GM10248 (cell line): ENCODE data around the gene ARL15.

Experiments
- CTCF ChIA-PET: fragments of 300-600 bp; sonication (Branson Sonifier 250); formaldehyde crosslinking; extraction: SDS; loops from one replicate; lab custom pipeline; 2021; ENCODE audit warnings: antibody characterized with exemption; lab: Yijun Ruan, JAX
- POLR2A ChIA-PET: fragments of 350-650 bp; sonication (Branson Sonifier 250); formaldehyde crosslinking; extraction: SDS; loops from one replicate; lab custom pipeline; 2020; ENCODE audit warnings: antibody characterized with exemption; lab: Yijun Ruan, JAX
- DNase-seq: peaks from one replicate; pipeline ENCODE4 v3.0.0; 2012; ENCODE audit errors: extremely low spot score
- CTCF ChIP-seq: IDR thresholded peaks from 2 replicates; pipeline ENCODE4 v1.5.1; 2012; ENCODE audit warnings: mild to moderate bottlenecking, low read depth; ENCODE audit errors: extremely low read depth, missing control alignments, control extremely low read depth

Gene ARL15

GRCh38 chr5:54249210-54250028, 61.0 kb downstream of the ARL15 start:
- no peak for TF ChIP-seq CTCF
- DNase-seq = peak; percentile 15
- POLR2A ChIA-PET = no interaction called here
- CTCF ChIA-PET = interaction anchor here (0.9 to 1.3 kb wide), 3 partner anchors 170 to 240 kb away, joined by 3 to 5 read pairs (median 3); no protein-coding TSS in a partner anchor

DNA sequence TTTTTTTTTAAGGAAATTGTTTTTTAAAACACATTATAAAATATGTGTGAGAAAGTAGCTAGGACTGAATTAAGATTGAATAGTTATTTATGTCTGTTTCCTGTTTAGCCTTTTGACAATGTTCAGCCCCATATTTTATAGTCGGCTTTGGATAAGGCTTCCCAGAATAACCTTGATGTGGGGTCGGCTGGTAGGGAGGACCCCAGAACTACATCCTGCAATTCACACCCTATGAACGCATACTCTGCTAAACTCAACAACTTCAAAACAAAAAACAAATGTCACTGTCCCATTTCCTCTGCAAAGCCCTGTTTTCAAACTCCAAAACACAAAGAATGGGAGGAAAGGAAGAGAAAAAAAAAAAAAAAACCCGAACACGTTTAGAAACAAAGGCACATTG, 63.1 kb downstream of the ARL15 start:
- DNase-seq = no peak
- CTCF ChIA-PET = interaction anchor here (0.7 to 5.3 kb wide), 6 partner anchors 8 to 243 kb away, joined by 3 to 70 read pairs (median 4); partner anchors contain the start of gene ARL15
- no peak for TF ChIP-seq CTCF
- POLR2A ChIA-PET = no interaction called here

DNA sequence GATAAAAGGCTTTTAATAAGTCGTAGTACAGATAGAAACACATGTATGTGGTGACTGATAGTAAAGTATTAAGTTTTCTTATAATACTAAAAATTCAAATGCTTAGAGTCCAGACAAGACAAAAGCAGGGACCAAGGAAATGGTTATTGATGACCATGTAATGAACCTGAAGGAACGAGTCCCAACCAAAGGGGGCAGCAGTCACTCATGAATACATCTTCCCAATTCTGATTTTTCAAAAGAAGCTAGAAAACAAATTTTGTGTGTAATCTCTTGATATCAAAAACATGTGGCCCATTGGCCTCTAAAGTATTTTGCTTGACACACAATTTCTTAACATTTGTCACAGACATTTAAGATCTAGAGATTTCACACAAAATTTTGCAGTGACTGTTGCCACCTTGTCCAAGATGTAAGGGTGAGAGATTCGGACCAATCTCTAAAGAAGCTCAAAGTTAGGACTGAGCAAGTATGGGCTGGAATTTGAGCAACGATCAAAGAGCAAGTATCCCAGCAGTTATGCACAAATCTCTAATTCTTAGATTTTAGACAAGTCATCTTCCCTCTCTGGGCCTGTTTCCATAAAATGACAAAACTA, 66.8 kb downstream of the ARL15 start:
- ChIA-PET POLR2A (interaction anchor here (1.2 kb wide), 1 partner anchor 67 kb away, joined by 3 read pairs; the partner anchor contains the start of gene ARL15), CTCF (interaction anchor here (0.7 to 5.3 kb wide), 29 partner anchors 8 to 1295 kb away, joined by 3 to 70 read pairs (median 3); partner anchors contain the start of genes ARL15 and SNX18)
- TF ChIP-seq CTCF = peak; percentile 71
- DNase-seq = peak; percentile 27

DNA sequence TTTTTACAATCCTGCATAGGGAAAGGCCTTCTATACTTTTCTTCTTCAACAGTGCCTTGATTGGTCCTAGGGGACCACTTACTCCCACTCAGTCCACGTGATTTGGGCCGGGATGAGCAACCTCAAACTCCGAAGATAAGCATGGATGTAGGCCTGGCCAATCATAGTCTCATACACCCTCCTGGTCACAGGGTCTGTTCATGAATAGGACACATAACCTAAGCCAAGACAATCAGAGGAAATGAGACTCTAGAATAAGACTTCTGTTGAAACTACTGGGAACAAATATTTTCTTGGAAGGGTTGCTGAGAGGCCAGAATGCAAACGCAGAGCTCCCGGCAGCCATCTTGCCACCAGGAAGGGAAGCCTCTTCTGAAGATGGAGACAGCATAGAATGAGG, 68.1 kb downstream of the ARL15 start:
- no peak for TF ChIP-seq CTCF
- ChIA-PET CTCF (interaction anchor here (2.3 to 5.3 kb wide), 2 partner anchors 178 to 248 kb away, joined by 13 to 70 read pairs; no protein-coding TSS in a partner anchor), POLR2A (no interaction called here)
- DNase-seq = no peak

DNA sequence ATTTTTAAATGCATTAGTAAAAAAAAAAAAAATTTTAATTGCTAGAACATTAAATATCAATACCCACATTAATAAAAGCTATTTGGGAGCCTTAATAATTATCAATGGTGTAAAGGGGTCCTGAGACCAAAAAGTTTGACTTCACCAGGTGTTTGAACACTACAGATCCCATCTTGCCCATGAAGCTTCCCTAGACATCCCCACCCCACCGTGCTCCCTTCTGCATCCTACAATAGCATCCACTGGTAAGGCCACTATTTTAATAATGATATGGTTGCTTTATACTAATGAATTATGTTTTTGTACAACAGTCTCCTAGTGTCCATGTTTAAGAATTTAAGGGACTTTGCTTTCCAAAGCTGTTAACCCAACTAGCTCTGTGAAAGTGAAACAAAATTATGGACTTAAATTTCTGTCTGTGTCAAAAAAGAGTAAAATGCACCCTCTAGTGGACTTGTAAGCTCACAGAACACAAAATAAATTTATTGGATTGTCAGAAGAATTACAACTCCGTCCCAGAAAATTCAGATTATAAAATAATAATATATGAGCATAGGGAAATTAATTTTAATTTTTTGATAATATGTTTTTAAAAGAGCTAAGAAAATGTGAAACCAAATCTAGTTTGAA, 76.0 kb downstream of the ARL15 start:
- peak; percentile 43 for DNase-seq
- POLR2A ChIA-PET = no interaction called here
- TF ChIP-seq CTCF = peak; percentile 50
- CTCF ChIA-PET = interaction anchor here (0.7 to 2.4 kb wide), 15 partner anchors 9 to 1285 kb away, joined by 3 to 16 read pairs (median 5); no protein-coding TSS in a partner anchor
